ENCODE measurements around the gene TOPORS.

GRCh38 chr9:32490601-32491000 is 61.8 kb downstream of the TOPORS start:
- TF ChIP-seq CTCF (IDR thresholded peaks at IDR 0.05): no peak
- no peak for TF ChIP-seq POLR2A (IDR thresholded peaks at IDR 0.05)
- no peak for TF ChIP-seq POLR2AphosphoS5 (IDR thresholded peaks at IDR 0.05)
